Sigmoid colon (tissue), 7 donors: ENCODE results near the gene NCK1. TPM values are rescaled to one million over a fixed set of nuclear protein-coding genes. Genes with fewer than 3 reads are reported as not detected.

Experiments used
- DNase-seq: peaks from one replicate; pipeline ENCODE4 v3.0.0-alpha.2; 2019
- H3K27ac ChIP-seq, 4 donors: fragments of 200-600 bp; sonication (generic); one replicate each; pipeline ENCODE4 v1.5.1; 2016 to 2019; ENCODE audit warnings: mild to moderate bottlenecking in 1 of 4
- H3K27me3 ChIP-seq, 3 donors: fragments of 200-600 bp; sonication (generic); one replicate each; pipeline ENCODE4 v1.5.1; 2019; ENCODE audit warnings: mild to moderate bottlenecking in 1 of 3
- H3K36me3 ChIP-seq, 4 donors: fragments of 200-600 bp; sonication (generic); one replicate each; pipeline ENCODE4 v1.5.1; 2016 to 2019
- H3K4me1 ChIP-seq, 4 donors: fragments of 200-600 bp; sonication (generic); one replicate each; pipeline ENCODE4 v1.5.1; 2017 to 2019
- H3K4me3 ChIP-seq, 4 donors: fragments of 200-600 bp; sonication (generic); one replicate each; pipeline ENCODE4 v1.5.1; 2017 to 2019; ENCODE audit warnings: mild to moderate bottlenecking in 2 of 4, moderate library complexity in 1 of 4
- H3K9me3 ChIP-seq, 4 donors: fragments of 200-600 bp in 3 of 4; sonication (generic) in 3 of 4; one replicate each; pipeline versions ENCODE4 v1.5.1 to v1.6.1; 2013 to 2019
- EP300 ChIP-seq, 4 donors: sonication (generic); formaldehyde crosslinking; IDR thresholded peaks; one replicate each; pipeline ENCODE4 v1.6.1; 2017; ENCODE audit warnings: antibody characterized with exemption in 4 of 4
- POLR2A ChIP-seq, 2 donors: fragments of 450-650 bp; IDR thresholded peaks; one replicate each; pipeline ENCODE4 v1.6.1; 2016; ENCODE audit warnings: antibody characterized with exemption in 2 of 2, mild to moderate bottlenecking in 2 of 2, moderate library complexity in 2 of 2
- POLR2AphosphoS5 ChIP-seq, 4 donors: sonication (generic); formaldehyde crosslinking; IDR thresholded peaks; one replicate each; pipeline ENCODE4 v1.6.1; 2017; ENCODE audit warnings: antibody characterized with exemption in 4 of 4
- WGBS, 2 donors: extraction: QIAGEN DNeasy Blood & Tissue Kit; methylation state at CpG; one replicate each; pipeline ENCODE4 v1.1.7; 2013; 5-methylcytosine and 5-hydroxymethylcytosine counted together
- intact Hi-C: fragments of 100-400 bp; cut with DNase I; formaldehyde crosslinking; loops from one replicate; pipeline ENCODE4 v1.15.1; 2023
- polyA plus RNA-seq, 3 donors: library from polyadenylated mRNA; stranded (reverse); fragments of 200-250 nt; gene quantifications; one replicate each; pipeline ENCODE4 v1.2.3, GENCODE V29; 2013
- total RNA-seq, 4 donors: library from RNA; depleted of rRNA; stranded (reverse); fragments of >200 nt; gene quantifications; one replicate each; pipeline ENCODE4 v1.1.0, GENCODE V29; 2016
- TF ChIP-seq, protein P1 (sequence below), 4 experiments: fragments of 450-650 bp in 3 of 4; fragments of 200-600 bp in 1 of 4; IDR thresholded peaks; one replicate each; pipeline ENCODE4 v1.5.1; 2016 to 2019; ENCODE audit warnings: antibody characterized with exemption in 4 of 4, mild to moderate bottlenecking in 3 of 4, moderate library complexity in 2 of 4
- donor health status: healthy with polysubstance abuse.
- donor health status: Bipolar disorder and iron deficiency.
- donor health status: healthy.

NCK1 gene
- total and polyA plus RNA-seq, 7 donors = 25.5 to 55.1 (median 37.2) TPM

DNA sequence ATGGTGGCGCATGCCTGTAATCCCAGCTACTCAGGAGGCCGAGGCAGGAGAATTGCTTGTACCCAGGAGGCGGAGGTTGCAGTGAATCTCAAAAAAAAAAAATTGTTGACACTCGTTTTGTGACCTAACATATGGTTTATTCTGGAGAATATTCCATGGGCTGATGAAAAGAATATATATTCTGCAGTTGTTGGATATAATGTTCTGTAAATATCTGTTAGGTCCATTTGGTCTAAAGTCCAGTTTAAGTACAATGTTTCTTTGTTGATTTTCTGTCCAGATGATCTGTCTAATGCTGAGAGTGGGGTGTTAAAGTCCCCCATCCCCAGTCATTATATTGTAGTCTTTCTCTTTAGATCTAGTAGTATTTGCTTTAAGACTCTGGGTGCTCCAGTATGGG lies 111.3 kb downstream of the NCK1 start:
- no peak overlapping the region for H3K27ac ChIP-seq
- H3K27me3 ChIP-seq = no peaks in the 10 kb centered on the region
- H3K4me3 ChIP-seq = no peak overlapping the region
- TF ChIP-seq, protein P1, sequence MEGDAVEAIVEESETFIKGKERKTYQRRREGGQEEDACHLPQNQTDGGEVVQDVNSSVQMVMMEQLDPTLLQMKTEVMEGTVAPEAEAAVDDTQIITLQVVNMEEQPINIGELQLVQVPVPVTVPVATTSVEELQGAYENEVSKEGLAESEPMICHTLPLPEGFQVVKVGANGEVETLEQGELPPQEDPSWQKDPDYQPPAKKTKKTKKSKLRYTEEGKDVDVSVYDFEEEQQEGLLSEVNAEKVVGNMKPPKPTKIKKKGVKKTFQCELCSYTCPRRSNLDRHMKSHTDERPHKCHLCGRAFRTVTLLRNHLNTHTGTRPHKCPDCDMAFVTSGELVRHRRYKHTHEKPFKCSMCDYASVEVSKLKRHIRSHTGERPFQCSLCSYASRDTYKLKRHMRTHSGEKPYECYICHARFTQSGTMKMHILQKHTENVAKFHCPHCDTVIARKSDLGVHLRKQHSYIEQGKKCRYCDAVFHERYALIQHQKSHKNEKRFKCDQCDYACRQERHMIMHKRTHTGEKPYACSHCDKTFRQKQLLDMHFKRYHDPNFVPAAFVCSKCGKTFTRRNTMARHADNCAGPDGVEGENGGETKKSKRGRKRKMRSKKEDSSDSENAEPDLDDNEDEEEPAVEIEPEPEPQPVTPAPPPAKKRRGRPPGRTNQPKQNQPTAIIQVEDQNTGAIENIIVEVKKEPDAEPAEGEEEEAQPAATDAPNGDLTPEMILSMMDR (IDR thresholded peaks at IDR 0.05) = no peak
- TF ChIP-seq POLR2A (IDR thresholded peaks at IDR 0.05) (no peak), EP300 (IDR thresholded peaks at IDR 0.05) (no peak), POLR2AphosphoS5 (IDR thresholded peaks at IDR 0.05) (no peak)
- H3K36me3 ChIP-seq = no peaks in the 10 kb centered on the region
- peaks cover 0 to 2% (median 0%) of the 10 kb centered on the region in 4 donors for H3K9me3 ChIP-seq
- no peak for DNase-seq
- WGBS, 2 donors = 86 to 95% methylated on average over 4 of the region's 4 CpGs
- intact Hi-C loops = no loop called here
- H3K4me1 ChIP-seq = no peaks in the 10 kb centered on the region

DNA sequence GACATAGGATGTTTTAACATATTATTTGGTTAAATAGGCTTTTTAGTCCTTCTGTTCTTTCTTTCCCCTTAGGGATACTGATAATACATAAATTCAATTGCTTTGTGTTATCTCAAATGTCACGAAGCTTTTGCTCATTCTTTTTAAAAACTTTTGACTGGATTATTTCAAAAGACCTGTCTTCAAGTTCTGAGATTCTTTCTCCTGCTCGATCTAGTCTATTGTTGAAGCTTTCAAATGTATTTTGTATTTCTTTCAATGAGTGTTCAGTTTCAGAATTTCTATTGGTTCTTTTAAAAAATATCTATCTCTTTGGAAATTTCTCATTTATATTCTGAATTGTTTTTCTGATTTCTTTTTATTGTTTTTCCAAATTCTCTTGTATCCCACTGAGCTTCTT lies 112.7 kb downstream of the NCK1 start:
- WGBS, 2 donors = 47 to 76% methylated on average over 2 of the region's 2 CpGs
- H3K36me3 ChIP-seq = no peaks in the 10 kb centered on the region
- DNase-seq = no peak
- intact Hi-C loops = no loop called here
- no peak overlapping the region for H3K4me3 ChIP-seq
- no peak overlapping the region for H3K27ac ChIP-seq
- no peaks in the 10 kb centered on the region for H3K4me1 ChIP-seq
- H3K9me3 ChIP-seq = peaks cover 0 to 2% (median 0%) of the 10 kb centered on the region in 4 donors
- no peaks in the 10 kb centered on the region for H3K27me3 ChIP-seq
- TF ChIP-seq POLR2AphosphoS5 (IDR thresholded peaks at IDR 0.05) (no peak), EP300 (IDR thresholded peaks at IDR 0.05) (no peak), POLR2A (IDR thresholded peaks at IDR 0.05) (no peak)
- TF ChIP-seq, protein P1 (IDR thresholded peaks at IDR 0.05) = no peak

DNA sequence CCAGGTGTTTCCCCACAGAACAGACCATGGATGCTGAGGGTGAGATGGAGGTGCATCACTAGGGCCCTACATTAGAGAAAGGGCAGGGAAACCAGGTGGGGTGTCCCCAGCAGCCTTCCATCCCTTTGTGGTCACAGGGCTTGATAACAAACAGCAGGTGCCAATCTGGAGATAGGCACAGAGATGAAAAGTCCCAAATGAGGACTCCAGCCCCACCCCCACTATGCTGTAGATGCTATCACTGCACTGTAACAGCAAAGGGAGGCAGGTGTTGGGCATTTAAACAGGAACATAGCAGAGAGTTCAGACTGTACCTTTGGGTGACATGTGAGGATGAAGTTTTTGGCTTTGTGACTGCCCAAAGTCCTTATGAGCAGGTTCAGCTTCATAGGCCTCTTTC lies 117.2 kb downstream of the NCK1 start:
- DNase-seq = no peak
- intact Hi-C loops = no loop called here
- H3K36me3 ChIP-seq = no peaks in the 10 kb centered on the region
- H3K27me3 ChIP-seq = no peaks in the 10 kb centered on the region
- no peak overlapping the region for H3K4me3 ChIP-seq
- H3K27ac ChIP-seq = no peak overlapping the region
- TF ChIP-seq POLR2AphosphoS5 (IDR thresholded peaks at IDR 0.05) (no peak), EP300 (IDR thresholded peaks at IDR 0.05) (no peak)
- H3K9me3 ChIP-seq = peaks cover 0 to 2% (median 0%) of the 10 kb centered on the region in 4 donors
- no peaks in the 10 kb centered on the region for H3K4me1 ChIP-seq

DNA sequence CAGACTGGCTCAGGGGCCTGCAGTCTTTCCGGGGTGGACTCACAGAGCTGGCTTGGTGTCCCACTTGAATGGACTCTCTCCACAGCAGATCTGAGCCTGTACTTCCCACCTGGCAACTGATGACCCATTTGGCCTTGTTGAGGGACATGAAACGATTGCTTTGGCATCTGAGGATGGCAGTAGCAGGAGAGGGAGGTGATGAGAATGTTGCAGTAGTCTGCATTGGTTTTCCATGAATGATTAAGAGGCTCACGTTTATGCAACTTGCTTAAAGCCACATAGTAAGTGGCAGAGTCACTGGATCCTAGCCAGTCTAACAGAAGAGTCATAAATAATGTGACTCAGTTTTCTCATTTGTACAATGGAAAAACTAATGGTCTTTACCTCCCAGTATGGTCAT lies 117.7 kb downstream of the NCK1 start:
- intact Hi-C loops = no loop called here
- H3K36me3 ChIP-seq = no peaks in the 10 kb centered on the region
- no peak for TF ChIP-seq POLR2A (IDR thresholded peaks at IDR 0.05)
- H3K9me3 ChIP-seq = no peaks in the 10 kb centered on the region
- DNase-seq = no peak
- H3K4me1 ChIP-seq = no peaks in the 10 kb centered on the region
- H3K27me3 ChIP-seq = no peaks in the 10 kb centered on the region
- H3K27ac ChIP-seq = no peak overlapping the region
- H3K4me3 ChIP-seq = no peak overlapping the region
- 83 to 84% methylated on average over 3 of the region's 3 CpGs for WGBS, 2 donors

DNA sequence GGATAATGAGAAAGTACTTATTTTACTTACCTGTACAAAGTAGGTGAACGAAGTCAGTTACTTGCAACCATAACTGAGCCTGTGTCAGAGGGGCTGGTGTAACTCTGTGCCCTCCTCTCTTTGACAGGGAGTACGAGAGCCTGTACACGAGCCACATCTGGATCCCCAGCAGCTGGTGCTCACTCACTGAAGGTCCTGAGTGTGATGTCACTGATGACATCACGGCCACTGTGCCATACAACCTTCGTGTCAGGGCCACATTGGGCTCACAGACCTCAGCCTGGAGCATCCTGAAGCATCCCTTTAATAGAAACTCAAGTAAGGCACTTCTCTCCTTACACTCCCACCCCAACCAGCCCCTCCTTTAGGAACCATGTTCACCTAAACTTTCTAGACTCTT lies 120.0 kb downstream of the NCK1 start:
- H3K9me3 ChIP-seq = no peaks in the 10 kb centered on the region
- intact Hi-C loops = no loop called here
- H3K4me3 ChIP-seq = no peak overlapping the region
- no peaks in the 10 kb centered on the region for H3K27me3 ChIP-seq
- 87 to 91% methylated on average over 5 of the region's 5 CpGs for WGBS, 2 donors
- no peak overlapping the region for H3K27ac ChIP-seq
- no peaks in the 10 kb centered on the region for H3K36me3 ChIP-seq
- TF ChIP-seq POLR2A (IDR thresholded peaks at IDR 0.05) (no peak), POLR2AphosphoS5 (IDR thresholded peaks at IDR 0.05) (no peak), EP300 (IDR thresholded peaks at IDR 0.05) (no peak)
- DNase-seq = no peak
- H3K4me1 ChIP-seq = no peaks in the 10 kb centered on the region

DNA sequence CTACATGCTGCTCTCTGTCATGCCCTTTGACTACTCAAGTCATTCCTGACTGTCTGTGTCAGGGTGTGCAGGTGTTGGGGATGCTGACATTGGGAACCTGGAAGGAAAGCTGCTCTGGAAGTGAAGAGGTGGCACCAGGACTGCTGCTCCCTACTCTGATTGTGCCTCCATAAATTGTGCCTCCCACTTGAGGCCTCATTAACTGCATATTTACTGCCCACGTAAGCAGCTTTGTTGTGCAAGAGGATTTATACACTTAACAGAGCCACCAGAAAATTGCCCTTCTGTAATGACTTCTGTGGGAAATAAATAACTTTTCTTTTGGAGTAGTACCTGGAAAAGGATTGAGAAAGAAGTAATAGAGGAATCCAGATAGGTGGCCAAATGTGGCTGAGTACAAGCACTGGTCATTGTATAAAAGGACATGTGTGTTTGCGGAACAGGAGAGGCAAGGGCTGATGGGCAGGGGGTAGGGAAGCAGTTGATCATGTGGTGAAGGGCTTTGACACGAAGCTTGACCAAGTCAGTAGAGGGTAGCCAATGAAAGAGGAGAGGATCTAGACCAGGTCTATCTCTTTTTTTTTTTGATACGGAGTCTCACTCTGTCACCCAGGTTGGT lies 120.6 kb downstream of the NCK1 start:
- 74 to 88% methylated on average over 4 of the region's 4 CpGs for WGBS, 2 donors
- intact Hi-C loops = no loop called here

More for the DNA sequence above, 120.6 kb downstream of the NCK1 start:
- Histone ChIP-seq H3K4me1 (no peaks in the 10 kb centered on the region), H3K27me3 (no peaks in the 10 kb centered on the region), H3K27ac (no peak overlapping the region), H3K4me3 (no peak overlapping the region), H3K36me3 (no peaks in the 10 kb centered on the region), H3K9me3 (no peaks in the 10 kb centered on the region)
- DNase-seq = no peak
- TF ChIP-seq, protein P1 (IDR thresholded peaks at IDR 0.05) = no peak
- TF ChIP-seq POLR2AphosphoS5 (IDR thresholded peaks at IDR 0.05) (no peak), EP300 (IDR thresholded peaks at IDR 0.05) (no peak), POLR2A (IDR thresholded peaks at IDR 0.05) (no peak)
